HG03039 (cell line): ENCODE measurements around the gene WSB1.

Experiments
- ATAC-seq: cut with Tn5 transposase; IDR thresholded peaks from one replicate; pipeline ENCODE4 v1.9.1; 2021; ENCODE audit warnings: mild to moderate bottlenecking, moderate library complexity; ENCODE audit not compliant: unreplicated experiment

WSB1 gene

GRCh38 chr17:27333410-27333980 lies 39.6 kb downstream of the WSB1 start:
- no peak for ATAC-seq

GRCh38 chr17:27336184-27336583 lies 42.3 kb downstream of the WSB1 start:
- ATAC-seq = no peak

DNA sequence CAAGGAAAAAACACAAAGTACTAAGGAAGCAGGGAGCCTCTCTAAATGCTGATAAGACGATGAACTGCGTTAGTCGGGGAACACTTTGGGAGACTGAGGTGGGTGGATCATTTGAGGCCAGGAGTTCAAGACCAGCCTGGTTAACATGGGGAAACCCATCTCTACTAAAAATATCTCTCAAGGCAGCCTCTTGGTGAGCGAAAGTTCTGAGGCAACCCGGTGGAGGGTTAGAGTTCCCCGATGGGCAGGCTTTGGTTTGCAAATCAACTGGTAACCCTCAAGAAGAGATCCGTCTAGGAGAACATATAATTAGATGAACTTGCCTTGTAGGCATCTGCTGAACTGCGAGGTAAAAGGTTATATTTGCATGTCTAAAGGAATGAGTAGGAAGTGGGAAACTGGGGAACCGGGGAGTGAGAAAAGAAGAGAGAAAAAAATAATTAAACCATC lies 44.6 kb downstream of the WSB1 start:
- peak; percentile 61 for ATAC-seq

DNA sequence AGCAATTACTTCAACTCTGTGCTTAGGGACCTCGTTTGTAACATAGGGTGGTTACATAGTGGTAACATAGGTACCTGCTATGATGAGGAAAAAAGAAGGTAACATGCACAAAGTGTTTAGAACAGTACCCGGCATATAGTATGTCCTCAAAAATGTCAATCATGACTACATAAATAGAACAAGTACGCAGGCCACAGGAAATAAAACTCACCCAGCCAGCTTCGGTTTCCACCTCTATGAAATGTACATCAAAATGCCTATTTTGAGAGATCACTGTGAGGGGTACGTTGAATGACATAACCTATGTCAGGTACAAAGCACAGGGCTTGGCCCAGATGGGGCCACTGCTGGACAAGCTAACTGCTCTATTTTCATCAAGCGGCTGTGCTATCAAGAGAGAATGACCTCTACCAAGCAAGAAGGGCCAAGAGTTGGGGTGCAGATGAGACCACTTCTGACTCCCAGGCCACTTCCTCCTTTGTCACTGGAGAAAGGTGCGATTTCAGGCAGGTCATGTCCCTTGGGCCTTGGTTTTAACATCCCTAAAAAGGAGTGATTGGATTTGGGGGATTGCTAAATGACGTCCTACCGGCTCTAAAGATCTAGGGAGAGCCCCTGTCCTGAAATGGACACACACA lies 45.4 kb downstream of the WSB1 start:
- peak; percentile 30 for ATAC-seq

- ATAC-seq = no peak
Observed at GRCh38 chr17:27339836-27340550, 46.1 kb downstream of the WSB1 start.

- no peak for ATAC-seq
Observed at GRCh38 chr17:27340575-27340974, 46.7 kb downstream of the WSB1 start.

DNA sequence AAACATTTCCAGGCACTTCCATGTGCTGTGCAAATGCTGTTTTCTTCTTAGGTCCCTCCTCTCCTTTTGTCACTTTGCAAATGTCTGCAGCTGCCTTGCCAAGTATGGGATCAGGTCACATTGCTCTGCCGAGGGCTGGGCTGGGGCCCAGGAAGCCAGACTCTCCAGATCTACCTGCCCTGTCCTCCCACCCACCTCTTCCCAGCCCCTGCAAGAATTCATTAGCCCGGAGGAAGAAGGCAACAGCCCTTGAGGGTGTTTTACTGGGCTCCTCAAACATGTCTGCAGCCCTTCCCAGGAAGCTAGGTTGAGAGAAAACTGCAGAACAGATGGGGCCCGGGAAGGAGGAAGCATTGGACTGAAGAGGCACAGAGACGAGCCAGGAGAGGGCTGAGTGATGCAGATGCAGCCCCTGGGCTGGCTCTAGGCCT lies 47.1 kb downstream of the WSB1 start:
- no peak for ATAC-seq

DNA sequence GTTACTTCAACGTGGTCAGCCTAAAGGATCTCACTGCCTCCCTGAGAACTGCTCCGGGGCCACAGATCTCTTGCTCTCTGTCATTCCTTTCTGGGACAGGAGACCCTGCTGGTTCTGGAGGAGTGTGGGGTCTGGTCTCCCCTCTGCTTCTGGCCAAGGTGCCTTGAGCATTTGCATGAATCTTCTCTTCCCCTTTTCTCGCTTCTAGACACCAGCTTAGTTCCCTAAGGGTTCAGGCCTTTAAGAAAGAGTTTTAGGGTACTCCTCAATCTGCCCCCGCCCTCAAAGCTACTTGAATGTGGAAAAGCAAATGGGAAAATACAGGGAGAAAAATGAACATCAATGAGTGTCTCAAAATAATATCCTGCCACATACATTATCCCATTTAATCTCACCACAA lies 48.1 kb downstream of the WSB1 start:
- ATAC-seq = no peak

DNA sequence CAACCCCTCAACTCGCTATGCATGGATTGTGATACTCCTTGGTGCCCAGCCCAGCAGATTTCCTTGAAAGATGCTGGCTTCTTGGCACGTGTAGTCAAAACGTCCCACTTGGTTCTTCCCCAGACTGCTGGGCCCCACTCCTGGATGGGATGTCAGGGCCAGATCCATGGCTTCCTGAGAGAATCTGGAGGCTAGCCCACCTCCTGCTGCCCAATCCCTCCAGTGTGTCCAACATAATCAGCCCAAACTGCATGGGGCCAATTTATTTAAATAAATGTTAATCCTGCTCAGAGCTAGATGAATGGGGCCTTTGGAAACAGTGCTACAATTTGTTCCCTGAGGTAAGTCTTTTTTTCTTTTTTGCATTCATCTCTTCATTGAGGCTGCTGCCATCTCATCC lies 49.4 kb downstream of the WSB1 start:
- no peak for ATAC-seq

GRCh38 chr17:27343977-27344607 lies 50.2 kb downstream of the WSB1 start:
- no peak for ATAC-seq

- ATAC-seq = no peak
Observed at GRCh38 chr17:27345141-27345904, 51.4 kb downstream of the WSB1 start.

- ATAC-seq = no peak
Observed at GRCh38 chr17:27346228-27346899, 52.5 kb downstream of the WSB1 start.

GRCh38 chr17:27348196-27348595 lies 54.3 kb downstream of the WSB1 start:
- ATAC-seq = no peak

DNA sequence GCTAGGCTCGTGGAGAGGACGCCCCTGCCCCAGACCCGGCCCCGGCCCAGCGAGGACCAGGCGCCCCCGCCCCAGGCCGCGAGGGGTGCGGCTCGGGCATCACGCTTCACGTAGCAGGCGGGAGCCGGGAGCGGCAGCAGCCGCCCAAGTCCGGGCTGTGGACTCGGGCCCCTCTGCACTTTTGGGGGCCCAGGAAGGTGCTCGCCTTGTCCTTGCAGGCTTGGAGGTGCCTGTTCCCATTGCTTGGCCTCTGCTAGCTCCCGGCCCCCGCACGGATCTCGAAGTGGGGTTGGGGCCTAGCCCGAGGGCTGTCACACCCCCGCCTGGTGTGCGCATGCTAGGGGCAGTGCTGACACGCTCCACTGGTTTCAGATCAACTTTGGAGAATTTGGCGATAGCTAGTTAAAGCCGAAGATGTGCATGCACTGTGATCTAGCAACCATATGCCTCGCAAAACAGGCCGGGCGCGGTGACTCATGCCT lies 55.7 kb downstream of the WSB1 start:
- ATAC-seq = no peak

GRCh38 chr17:27351759-27352158 lies 57.8 kb downstream of the WSB1 start:
- no peak for ATAC-seq

- no peak for ATAC-seq
Observed at GRCh38 chr17:27352448-27353032, 58.6 kb downstream of the WSB1 start.

- ATAC-seq = no peak
Observed at GRCh38 chr17:27353033-27353460, 59.1 kb downstream of the WSB1 start.

DNA sequence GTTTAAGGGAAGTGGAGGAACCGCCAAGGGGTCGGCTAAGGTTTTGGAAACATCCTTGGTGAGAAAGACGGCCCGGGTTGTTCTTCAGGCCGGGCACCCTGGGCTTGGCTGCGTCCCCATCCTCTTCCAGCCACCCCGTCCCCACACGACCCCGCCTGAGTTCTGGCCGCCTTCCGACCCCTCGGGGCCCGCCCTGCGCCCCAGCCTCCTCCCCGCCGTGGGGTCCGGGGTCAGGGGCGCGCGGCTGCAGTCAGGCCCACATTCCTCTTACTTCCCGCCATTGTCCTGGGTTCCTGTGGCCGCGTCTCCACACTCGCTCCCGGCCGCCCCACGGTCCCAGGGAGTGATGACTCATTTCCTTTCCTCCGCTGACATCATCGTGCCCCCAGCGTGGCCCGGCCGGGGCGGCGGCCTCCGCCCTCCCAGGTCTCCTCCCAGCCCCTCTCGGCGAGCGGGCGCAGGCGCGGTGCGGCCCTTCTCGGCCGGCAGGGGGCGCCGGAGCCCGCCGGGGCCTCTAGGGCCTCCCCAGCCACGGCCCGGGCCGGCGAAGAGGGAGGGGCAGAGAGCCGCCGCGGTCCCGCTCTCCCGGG lies 59.6 kb downstream of the WSB1 start:
- ATAC-seq = peak; percentile 75

- no peak for ATAC-seq
Observed at GRCh38 chr17:27354051-27354490, 60.2 kb downstream of the WSB1 start.
